CD14-positive monocyte (primary cell): ENCODE data around the gene ISLR. TPM values are rescaled to one million over a fixed set of nuclear protein-coding genes. Genes with fewer than 3 reads are reported as not detected.

Experiments used
- DNase-seq, 3 donors: peaks; one replicate each; pipeline ENCODE4 v3.0.0-alpha.2; 2011 to 2022
- H2AFZ ChIP-seq: 2 replicates; pipeline ENCODE4 v1.6.0; 2012; ENCODE audit warnings: mild to moderate bottlenecking, low read depth, low read length, inconsistent platforms; ENCODE audit not compliant: insufficient read depth, poor library complexity, severe bottlenecking
- H3K27ac ChIP-seq, 2 donors: 1 replicate in 1 of 2; 2 replicates in 1 of 2; pipeline ENCODE4 v1.5.1; 2012 to 2013; ENCODE audit warnings: low read length in 2 of 2, control low read depth in 1 of 2, inconsistent platforms in 1 of 2, low read depth in 1 of 2, mild to moderate bottlenecking in 1 of 2
- H3K27me3 ChIP-seq, 2 donors: one replicate each; pipeline versions ENCODE4 v1.6.0 to v1.6.1; 2011 to 2013; ENCODE audit warnings: low read length in 2 of 2; ENCODE audit not compliant: control insufficient read depth in 2 of 2, insufficient read depth in 2 of 2
- H3K36me3 ChIP-seq, 2 donors: replicated peaks in 1 of 2; 1 replicate in 1 of 2; 2 replicates in 1 of 2; pipeline versions ENCODE4 v1.5.1 to v1.6.1; 2012 to 2013; ENCODE audit warnings: low read length in 2 of 2, control low read depth in 1 of 2, inconsistent platforms in 1 of 2, mild to moderate bottlenecking in 1 of 2; ENCODE audit not compliant: insufficient read depth in 2 of 2, control insufficient read depth in 1 of 2
- H3K4me1 ChIP-seq, 2 donors: 1 replicate in 1 of 2; 2 replicates in 1 of 2; pipeline versions ENCODE4 v1.5.1 to v1.6.1; 2012 to 2013; ENCODE audit warnings: low read length in 2 of 2, control low read depth in 1 of 2, inconsistent platforms in 1 of 2, mild to moderate bottlenecking in 1 of 2, moderate library complexity in 1 of 2; ENCODE audit not compliant: insufficient read depth in 2 of 2, control insufficient read depth in 1 of 2
- H3K4me2 ChIP-seq: replicated peaks from 2 replicates; pipeline ENCODE3; 2012; ENCODE audit warnings: low read length, moderate library complexity, mild to moderate bottlenecking; ENCODE audit not compliant: poor library complexity, severe bottlenecking; ENCODE audit errors: extremely low read depth
- H3K4me3 ChIP-seq, 3 experiments: fragments of 200-600 bp in 1 of 3; sonication (generic) in 1 of 3; replicated peaks in 1 of 3; 1 replicate in 2 of 3; 2 replicates in 1 of 3; pipeline ENCODE4 v1.5.1; 2011 to 2013; ENCODE audit warnings: low read length in 3 of 3, mild to moderate bottlenecking in 3 of 3, control low read depth in 2 of 3, low read depth in 2 of 3, inconsistent platforms in 1 of 3, moderate library complexity in 1 of 3
- H3K79me2 ChIP-seq: 2 replicates; pipeline ENCODE4 v1.6.0; 2012; ENCODE audit warnings: mild to moderate bottlenecking, control low read depth, inconsistent platforms, low read length, moderate library complexity; ENCODE audit not compliant: insufficient read depth
- H3K9ac ChIP-seq: 2 replicates; pipeline ENCODE4 v1.6.0; 2017; ENCODE audit warnings: low read length, mild to moderate bottlenecking; ENCODE audit not compliant: insufficient read depth, poor library complexity, severe bottlenecking
- H3K9me3 ChIP-seq, 2 donors: replicated peaks in 1 of 2; 1 replicate in 1 of 2; 2 replicates in 1 of 2; pipeline versions ENCODE4 v1.5.1 to v1.6.1; 2012 to 2013; ENCODE audit warnings: low read length in 2 of 2, control low read depth in 1 of 2; ENCODE audit not compliant: control insufficient read depth in 1 of 2, insufficient read depth in 1 of 2
- H4K20me1 ChIP-seq: 2 replicates; pipeline ENCODE4 v1.6.0; 2012; ENCODE audit warnings: mild to moderate bottlenecking, low read length, control low read depth, moderate library complexity; ENCODE audit not compliant: insufficient read depth
- H3K27ac Mint-ChIP-seq, 7 donors: one replicate each; pipeline ENCODE4 v1.8.0; 2020; ENCODE audit warnings: mild to moderate bottlenecking in 7 of 7, mixed read lengths in 7 of 7, moderate library complexity in 6 of 7, inconsistent platforms in 2 of 7
- H3K27me3 Mint-ChIP-seq, 3 donors: one replicate each; pipeline ENCODE4 v1.8.0; 2021 to 2022; ENCODE audit warnings: low read depth in 3 of 3, mild to moderate bottlenecking in 3 of 3, mixed read lengths in 3 of 3, moderate library complexity in 3 of 3, inconsistent platforms in 1 of 3
- H3K36me3 Mint-ChIP-seq, 2 donors: one replicate each; pipeline ENCODE4 v1.8.0; 2020; ENCODE audit warnings: mixed read lengths in 2 of 2, inconsistent platforms in 1 of 2, mild to moderate bottlenecking in 1 of 2
- H3K4me1 Mint-ChIP-seq: one replicate; pipeline ENCODE4 v1.8.0; 2020; ENCODE audit warnings: mild to moderate bottlenecking, mixed read lengths
- H3K4me3 Mint-ChIP-seq, 2 donors: one replicate each; pipeline ENCODE4 v1.8.0; 2020; ENCODE audit warnings: mild to moderate bottlenecking in 2 of 2, mixed read lengths in 2 of 2, moderate library complexity in 1 of 2
- H3K9me3 Mint-ChIP-seq, 7 donors: one replicate each; pipeline ENCODE4 v1.8.0; 2020 to 2022; ENCODE audit warnings: mixed read lengths in 7 of 7, mild to moderate bottlenecking in 6 of 7, moderate library complexity in 6 of 7, inconsistent platforms in 2 of 7
- WGBS: methylation state at CpG from one replicate; pipeline ENCODE4 v1.1.5; 2013; ENCODE audit warnings: missing lambda C conversion rate; ENCODE audit not compliant: insufficient coverage; 5-methylcytosine and 5-hydroxymethylcytosine counted together
- intact Hi-C, 2 donors: fragments of 100-400 bp; cut with micrococcal nuclease; formaldehyde crosslinking; loops; one replicate each; pipeline versions ENCODE4 v1.15.0 to v1.15.1; 2023
- polyA plus RNA-seq, 3 donors: library from polyadenylated mRNA; depleted of rRNA in 1 of 3; unstranded in 2 of 3; stranded (reverse) in 1 of 3; fragments of 300-500 nt in 2 of 3; fragments of >200 nt in 1 of 3; fragmentation: Illumina TruSeq in 2 of 3; gene quantifications; 1 replicate in 2 of 3; 2 replicates in 1 of 3; pipeline ENCODE4 v1.2.3, GENCODE V29; 2012 to 2021
- TF ChIP-seq, protein P1 (sequence below): fragments of 200-600 bp; IDR thresholded peaks from one replicate; pipeline ENCODE4 v1.8.0; 2022; ENCODE audit warnings: antibody characterized with exemption, mild to moderate bottlenecking

The ISLR gene
- polyA plus RNA-seq, 3 donors: not detected

DNA sequence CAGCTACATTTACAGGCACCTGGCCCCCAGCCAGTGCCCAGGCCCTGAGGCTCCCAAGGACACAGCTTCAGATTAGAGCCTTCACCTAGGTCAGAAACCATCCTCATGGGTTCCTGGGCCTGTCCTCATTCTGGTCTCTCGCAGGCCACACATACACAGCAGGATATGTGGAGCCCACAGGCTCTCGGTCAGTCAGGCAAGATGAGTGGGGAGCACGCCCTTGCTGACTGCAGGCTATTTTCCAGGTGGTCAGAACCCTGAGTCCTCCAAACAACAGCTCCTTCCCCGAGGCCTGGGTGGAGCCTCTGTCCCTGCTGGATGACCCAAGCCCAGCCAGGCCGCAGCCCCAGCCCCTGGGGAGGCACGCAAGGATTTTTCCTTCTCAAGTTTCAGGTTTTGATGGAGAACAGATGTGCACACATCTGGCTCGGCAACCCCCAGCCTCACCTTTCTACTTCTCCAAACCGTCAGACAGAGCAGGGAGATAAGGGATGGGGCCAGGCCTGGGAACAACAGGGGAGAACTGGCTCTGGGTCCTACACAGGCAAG, 27.4 kb downstream of the ISLR start:
- TF ChIP-seq, protein P1, sequence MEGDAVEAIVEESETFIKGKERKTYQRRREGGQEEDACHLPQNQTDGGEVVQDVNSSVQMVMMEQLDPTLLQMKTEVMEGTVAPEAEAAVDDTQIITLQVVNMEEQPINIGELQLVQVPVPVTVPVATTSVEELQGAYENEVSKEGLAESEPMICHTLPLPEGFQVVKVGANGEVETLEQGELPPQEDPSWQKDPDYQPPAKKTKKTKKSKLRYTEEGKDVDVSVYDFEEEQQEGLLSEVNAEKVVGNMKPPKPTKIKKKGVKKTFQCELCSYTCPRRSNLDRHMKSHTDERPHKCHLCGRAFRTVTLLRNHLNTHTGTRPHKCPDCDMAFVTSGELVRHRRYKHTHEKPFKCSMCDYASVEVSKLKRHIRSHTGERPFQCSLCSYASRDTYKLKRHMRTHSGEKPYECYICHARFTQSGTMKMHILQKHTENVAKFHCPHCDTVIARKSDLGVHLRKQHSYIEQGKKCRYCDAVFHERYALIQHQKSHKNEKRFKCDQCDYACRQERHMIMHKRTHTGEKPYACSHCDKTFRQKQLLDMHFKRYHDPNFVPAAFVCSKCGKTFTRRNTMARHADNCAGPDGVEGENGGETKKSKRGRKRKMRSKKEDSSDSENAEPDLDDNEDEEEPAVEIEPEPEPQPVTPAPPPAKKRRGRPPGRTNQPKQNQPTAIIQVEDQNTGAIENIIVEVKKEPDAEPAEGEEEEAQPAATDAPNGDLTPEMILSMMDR: no peak
- no peaks in the 10 kb centered on the region for H4K20me1 ChIP-seq
- H3K4me1 ChIP-seq: no peaks in the 10 kb centered on the region
- intact Hi-C loops: no loop called here
- H3K27ac ChIP-seq: no peak overlapping the region
- Mint-ChIP-seq H3K4me3 (no peak overlapping the region), H3K9me3 (no peaks in the 10 kb centered on the region), H3K27ac (no peak overlapping the region), H3K4me1 (peaks cover 1% of the 10 kb centered on the region), H3K36me3 (no peaks in the 10 kb centered on the region), H3K27me3 (peaks cover 3 to 9% (median 4%) of the 10 kb centered on the region in 3 donors)
- no peaks in the 10 kb centered on the region for H3K27me3 ChIP-seq
- no peak for DNase-seq
- H2AFZ ChIP-seq: no peak overlapping the region
- H3K36me3 ChIP-seq: no peaks in the 10 kb centered on the region
- no peak overlapping the region for H3K4me2 ChIP-seq
- no peaks in the 10 kb centered on the region for H3K9me3 ChIP-seq
- no peak overlapping the region for H3K4me3 ChIP-seq
- no peak overlapping the region for H3K9ac ChIP-seq
- H3K79me2 ChIP-seq: no peaks in the 10 kb centered on the region
- 90% methylated on average over 5 of the region's 8 CpGs for WGBS

DNA sequence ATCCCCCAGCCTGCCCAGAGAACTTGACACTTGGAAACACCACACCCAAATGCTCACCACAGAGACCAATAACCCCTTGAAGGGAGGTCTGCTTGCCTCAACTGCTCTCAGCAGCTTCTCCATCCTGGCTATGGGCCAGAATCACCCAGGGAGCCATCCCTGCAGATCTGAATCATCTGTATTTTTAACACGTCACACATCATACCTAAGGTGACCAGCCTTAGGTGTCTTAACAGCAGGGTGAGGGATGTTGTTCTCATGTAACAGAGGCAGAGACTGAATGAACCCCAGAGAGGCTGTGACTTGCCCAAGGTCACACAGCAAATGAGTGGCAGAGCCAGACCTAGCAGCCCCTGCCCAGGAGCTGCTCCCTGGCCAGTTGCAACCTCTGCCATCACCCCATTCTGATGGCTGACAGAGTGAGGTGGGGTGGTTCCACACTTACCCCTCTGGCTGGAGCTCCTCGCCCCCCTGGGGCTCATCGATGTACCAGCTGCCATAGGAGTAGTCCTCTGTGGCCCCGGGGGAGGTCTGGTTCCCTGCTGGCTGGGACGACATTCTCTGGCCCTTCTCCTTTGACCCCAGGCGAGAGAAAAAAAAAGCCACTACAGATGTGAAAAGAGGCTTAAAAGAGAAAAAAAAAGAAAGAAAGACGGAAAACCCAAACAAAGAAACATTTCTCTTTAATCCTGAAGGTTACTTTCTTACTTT, 28.4 kb downstream of the ISLR start:
- WGBS: 54% methylated on average over 2 of the region's 7 CpGs
- H3K9me3 Mint-ChIP-seq: no peaks in the 10 kb centered on the region

More for the DNA sequence above, 28.4 kb downstream of the ISLR start:
- no peak overlapping the region for H3K4me2 ChIP-seq
- Mint-ChIP-seq H3K4me3 (no peak overlapping the region), H3K36me3 (no peaks in the 10 kb centered on the region), H3K27me3 (peaks cover 3 to 9% (median 4%) of the 10 kb centered on the region in 3 donors), H3K4me1 (peaks cover 1% of the 10 kb centered on the region), H3K27ac (peak overlapping the region in 1 of 7 donors; percentile 83)
- DNase-seq: no peak
- no peak overlapping the region for H3K4me3 ChIP-seq
- TF ChIP-seq, protein P1: no peak
- no peaks in the 10 kb centered on the region for H3K4me1 ChIP-seq
- no peaks in the 10 kb centered on the region for H3K27me3 ChIP-seq
- no peak overlapping the region for H3K27ac ChIP-seq
- no peaks in the 10 kb centered on the region for H4K20me1 ChIP-seq
- H3K9me3 ChIP-seq: no peaks in the 10 kb centered on the region
- no peak overlapping the region for H3K9ac ChIP-seq
- no peak overlapping the region for H2AFZ ChIP-seq
- H3K79me2 ChIP-seq: no peaks in the 10 kb centered on the region
- intact Hi-C loops: no loop called here
- H3K36me3 ChIP-seq: no peaks in the 10 kb centered on the region
